Measurements from ENCODE around the gene ZBTB7A.

The ZBTB7A gene

GRCh38 chr19:4094761-4095487 is 28.2 kb upstream of the ZBTB7A start:
- DNase-seq (ENCODE audit: extremely low read depth in 1 of 2, low read depth in 1 of 2) = no peak

- no peak for DNase-seq (ENCODE audit: extremely low read depth in 1 of 2, low read depth in 1 of 2)
Measured at GRCh38 chr19:4094291-4094690, 27.6 kb upstream of the ZBTB7A start.

GRCh38 chr19:4093643-4094175 is 27.0 kb upstream of the ZBTB7A start:
- no peak for DNase-seq (ENCODE audit: extremely low read depth in 1 of 2, low read depth in 1 of 2)

GRCh38 chr19:4090356-4091220 is 23.9 kb upstream of the ZBTB7A start:
- DNase-seq (ENCODE audit: extremely low read depth in 1 of 2, low read depth in 1 of 2) = no peak

DNA sequence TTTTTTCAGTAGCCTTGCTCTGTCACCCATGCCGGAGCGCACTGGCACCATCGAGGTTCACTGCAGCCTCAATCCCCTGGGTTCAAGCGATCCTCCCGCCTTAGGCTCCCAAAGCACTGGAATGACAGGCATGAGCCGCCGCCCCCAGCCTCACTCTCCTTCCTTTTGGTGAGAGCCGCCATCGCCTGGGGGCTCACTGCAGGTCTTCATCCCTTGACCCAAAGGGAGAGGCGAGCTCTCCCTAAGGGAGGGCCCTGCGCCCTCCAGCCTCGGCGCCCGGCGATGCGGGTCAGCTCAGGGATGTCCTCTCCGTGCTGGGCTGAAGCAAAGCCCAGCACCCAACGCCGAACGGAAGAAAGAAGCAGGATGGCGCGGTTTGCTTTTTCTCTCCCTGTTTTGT is 23.2 kb upstream of the ZBTB7A start:
- DNase-seq (ENCODE audit: extremely low read depth in 1 of 2, low read depth in 1 of 2) = no peak

GRCh38 chr19:4089400-4089908 is 22.8 kb upstream of the ZBTB7A start:
- peak in 1 of 2 donors; percentile 32 for DNase-seq (ENCODE audit: extremely low read depth in 1 of 2, low read depth in 1 of 2)

DNA sequence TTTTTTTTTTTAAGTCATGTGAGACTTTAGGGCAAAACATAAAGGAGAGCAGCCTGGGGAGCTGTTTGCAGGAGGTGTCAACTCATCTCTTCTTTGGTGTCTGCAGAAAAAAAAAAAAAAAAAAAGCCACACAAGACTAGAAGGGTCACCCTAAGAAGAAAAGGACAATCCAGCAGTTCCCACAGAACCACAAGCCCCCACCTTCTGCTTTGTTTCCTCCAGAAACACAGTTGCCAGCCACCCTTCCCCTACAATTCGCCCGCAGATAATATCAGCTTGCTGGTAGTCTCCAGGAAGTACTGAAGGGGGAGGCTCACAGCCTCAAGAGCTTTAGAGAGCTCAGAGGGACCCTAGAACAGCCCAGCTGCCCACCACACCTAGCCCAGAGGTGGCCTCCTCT is 22.3 kb upstream of the ZBTB7A start:
- no peak for DNase-seq (ENCODE audit: extremely low read depth in 1 of 2, low read depth in 1 of 2)

DNA sequence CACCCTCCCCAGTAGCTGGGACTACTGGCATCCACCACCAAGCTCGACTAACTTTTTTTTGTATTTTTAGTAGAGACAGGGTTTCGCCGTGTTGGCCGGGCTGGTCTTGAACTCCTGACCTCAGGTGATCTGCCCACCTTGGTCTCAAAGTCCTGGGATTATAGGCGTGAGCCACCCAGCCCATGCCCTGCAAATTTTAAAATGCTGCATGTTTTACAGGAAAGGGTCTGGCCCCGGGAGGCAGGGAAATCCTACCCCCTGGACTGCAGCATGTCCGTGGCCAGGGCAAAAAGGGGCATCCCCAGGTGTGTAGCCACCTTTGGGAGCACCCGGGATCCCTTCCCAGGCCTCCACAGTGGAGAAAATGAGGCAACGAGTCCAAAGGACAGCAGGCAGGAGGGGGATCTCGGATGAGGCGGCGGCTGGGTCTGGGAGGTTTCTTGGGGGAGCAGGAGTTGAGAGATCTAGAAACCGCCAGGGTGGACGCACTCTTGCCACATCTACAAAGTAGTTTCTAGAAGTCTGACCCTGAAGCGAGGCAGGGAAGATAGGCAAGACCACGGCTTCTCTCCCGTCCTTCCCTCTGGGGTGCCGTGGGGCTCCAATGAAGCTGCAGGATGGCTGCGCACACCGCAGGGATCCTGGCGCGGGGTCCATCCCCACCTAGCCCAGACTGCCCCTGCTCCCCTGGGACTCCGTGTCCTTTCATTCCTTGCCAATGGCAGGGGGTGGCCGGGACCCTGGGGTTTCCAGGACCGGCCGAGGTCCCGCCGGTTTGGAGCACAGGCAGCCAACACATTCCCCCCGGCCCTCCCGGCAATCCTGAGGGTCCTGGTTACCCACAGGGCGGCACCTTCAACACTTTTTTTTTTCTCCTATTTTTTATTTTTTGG is 21.3 kb upstream of the ZBTB7A start:
- DNase-seq (ENCODE audit: extremely low read depth in 1 of 2, low read depth in 1 of 2) = no peak

DNA sequence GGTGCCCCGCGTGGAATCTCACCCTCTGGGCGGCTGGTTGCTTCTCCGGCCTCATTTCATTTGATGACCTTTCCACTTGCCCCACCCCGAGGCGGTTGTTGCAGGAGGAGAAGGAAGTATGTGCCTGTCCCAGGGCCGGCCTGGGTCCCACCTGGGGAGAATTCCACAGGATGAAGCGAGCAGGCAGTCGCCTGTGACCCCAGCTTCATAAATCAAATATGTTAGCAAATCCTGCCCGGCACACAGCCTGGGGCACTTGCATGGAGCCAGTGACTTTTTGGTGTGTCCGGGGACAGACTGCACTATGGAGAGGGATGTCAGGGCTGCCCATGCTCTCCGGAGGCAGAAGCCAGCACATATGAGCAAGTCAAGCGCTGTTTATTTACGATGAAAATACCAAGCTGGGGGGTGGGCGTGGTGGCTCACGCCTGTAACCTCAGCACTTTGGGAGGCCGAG is 19.7 kb upstream of the ZBTB7A start:
- no peak for DNase-seq (ENCODE audit: extremely low read depth in 1 of 2, low read depth in 1 of 2)

- no peak for DNase-seq (ENCODE audit: extremely low read depth in 1 of 2, low read depth in 1 of 2)
Measured at GRCh38 chr19:4084547-4084877, 17.8 kb upstream of the ZBTB7A start.

GRCh38 chr19:4083677-4084546 is 17.2 kb upstream of the ZBTB7A start:
- DNase-seq (ENCODE audit: extremely low read depth in 1 of 2, low read depth in 1 of 2) = no peak

GRCh38 chr19:4082172-4082571 is 15.5 kb upstream of the ZBTB7A start:
- no peak for DNase-seq (ENCODE audit: extremely low read depth in 1 of 2, low read depth in 1 of 2)

DNA sequence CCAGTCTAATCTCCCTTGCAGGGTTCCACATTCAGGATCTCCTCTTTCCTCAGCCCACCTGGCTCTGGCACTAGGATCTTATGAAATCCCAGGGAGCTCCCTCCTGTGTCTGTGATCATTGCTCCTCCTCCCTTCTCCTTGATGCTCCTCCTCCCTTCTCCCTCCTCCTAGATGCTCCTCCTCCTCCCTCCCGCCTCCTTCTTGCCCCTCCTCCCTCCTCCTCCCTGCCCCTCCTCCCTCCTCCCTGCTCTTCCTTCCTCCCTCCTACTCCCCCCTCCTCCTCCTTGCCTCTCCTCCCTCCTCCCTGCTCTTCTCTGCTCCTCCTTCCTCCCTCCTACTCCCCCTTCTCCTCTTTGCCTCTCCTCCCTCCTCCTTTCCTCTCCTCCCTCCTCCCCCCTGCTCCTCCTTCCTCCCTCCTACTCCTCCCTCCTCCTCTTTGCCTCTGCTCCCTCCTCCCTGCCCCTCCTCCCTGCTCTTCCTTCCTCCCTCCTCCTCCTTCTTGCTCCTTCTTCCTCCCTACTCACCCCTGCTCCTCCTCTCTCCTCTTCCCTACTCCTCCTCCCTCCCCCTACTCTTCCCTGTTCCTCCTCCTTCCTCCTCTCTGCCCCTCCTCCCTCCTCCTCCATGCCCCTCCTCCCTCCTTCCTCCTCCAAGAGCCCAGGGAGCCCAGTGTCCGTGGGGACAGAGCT is 14.9 kb upstream of the ZBTB7A start:
- DNase-seq (ENCODE audit: extremely low read depth in 1 of 2, low read depth in 1 of 2) = no peak

DNA sequence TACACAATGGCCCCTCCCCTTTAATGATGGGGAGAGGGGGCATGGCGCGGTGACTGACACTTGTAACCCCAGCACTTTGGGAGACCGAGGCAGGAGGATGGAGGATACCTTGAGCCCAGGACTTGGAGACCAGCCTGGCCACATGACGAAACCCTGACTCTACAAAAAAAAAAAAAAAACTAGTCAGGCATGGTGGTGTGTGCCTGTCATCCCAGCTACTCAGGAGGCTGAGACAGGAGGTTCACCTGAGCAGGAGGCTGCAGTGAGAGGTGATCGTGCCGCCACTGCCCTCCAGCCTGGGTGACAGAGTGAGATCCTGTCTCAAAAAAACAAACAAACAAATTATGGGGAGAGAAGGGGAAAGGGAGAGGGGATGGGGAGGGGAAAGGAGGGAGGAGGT is 13.8 kb upstream of the ZBTB7A start:
- DNase-seq (ENCODE audit: extremely low read depth in 1 of 2, low read depth in 1 of 2) = no peak

DNA sequence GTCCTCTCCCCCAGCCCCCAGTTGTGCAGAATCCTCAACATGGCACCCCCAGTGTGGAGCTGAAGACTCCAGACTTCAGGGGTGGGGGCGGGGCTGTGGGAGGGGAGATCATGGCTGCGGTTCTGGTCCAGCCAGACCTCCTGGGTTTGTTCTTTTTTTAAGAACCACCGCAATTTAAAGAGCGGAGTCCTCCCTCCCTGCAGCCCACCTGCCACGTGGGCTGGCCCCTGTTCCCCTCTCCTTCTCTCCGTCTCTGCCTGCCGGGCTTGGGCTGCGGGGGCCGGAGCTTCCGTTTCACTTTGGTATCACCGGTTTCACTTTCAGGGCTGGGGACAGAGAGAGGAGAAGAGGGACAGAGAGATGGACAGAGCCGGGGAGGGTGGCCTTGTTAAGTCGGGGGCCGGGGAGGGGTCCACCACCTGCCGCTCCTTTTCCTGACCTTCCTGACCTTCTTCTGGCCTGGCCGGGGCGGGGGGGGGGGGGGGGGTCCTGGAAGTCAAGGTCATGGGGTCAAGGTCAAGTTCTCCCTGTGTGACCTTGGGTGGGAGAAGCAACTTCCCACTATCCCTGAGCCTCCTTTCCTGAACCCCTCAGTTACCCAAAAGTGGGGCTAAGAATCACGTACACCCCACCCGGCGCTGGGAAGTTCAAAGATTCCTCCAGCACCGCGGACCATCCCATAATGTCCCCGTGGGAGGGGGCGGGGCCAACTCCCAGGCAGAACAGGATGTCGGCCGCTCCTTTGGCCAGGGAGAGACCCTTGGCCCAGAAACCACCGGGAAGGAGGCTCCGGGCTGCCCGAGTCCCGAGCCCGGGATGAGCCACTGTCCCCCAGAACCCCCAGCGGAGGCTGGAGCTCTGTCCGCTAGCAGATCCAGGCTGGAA is 11.3 kb upstream of the ZBTB7A start:
- no peak for DNase-seq (ENCODE audit: extremely low read depth in 1 of 2, low read depth in 1 of 2)

DNA sequence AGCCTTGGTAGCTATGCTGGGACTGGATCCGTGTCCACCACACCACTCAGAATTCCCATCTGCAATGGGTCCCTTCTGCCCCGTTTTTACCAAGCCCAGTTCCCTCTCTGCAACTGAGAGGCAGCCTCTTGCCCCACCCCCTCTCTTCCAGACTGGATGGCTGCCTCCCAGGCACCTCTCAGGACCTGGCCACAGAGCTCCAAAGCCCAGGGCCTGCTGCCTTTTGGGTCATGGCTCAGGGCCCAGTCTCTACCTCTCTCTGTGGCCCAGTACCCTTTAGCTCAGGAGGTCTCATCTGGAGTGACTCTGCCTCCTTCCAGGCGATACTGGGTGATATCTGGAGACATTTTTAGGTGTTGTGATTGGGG is 10.3 kb upstream of the ZBTB7A start:
- DNase-seq (ENCODE audit: extremely low read depth in 1 of 2, low read depth in 1 of 2) = no peak

DNA sequence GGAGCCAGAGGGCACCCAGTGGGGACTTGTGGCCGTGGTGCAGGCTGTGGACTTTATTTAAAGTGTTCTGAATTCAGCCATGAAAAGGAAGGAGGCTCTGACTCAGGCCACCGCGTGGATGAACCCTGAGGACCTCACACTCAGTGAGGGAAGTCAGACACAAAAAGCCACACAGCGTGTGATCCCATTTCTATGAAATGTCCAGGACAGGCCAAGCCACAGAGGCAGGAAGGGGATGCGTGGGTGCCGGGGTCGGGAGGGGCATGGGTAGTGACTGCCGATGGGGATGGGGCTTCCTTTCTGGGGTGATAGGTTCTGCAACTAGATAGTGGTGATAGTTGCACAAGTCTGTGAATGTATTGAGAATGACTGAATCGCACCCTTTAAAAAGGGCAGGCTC is 8.7 kb upstream of the ZBTB7A start:
- DNase-seq (ENCODE audit: extremely low read depth in 1 of 2, low read depth in 1 of 2) = no peak

- no peak for DNase-seq (ENCODE audit: extremely low read depth in 1 of 2, low read depth in 1 of 2)
Measured at GRCh38 chr19:4071610-4072009, 4.9 kb upstream of the ZBTB7A start.
